Sigmoid colon (tissue), 4 donors: Measurements from ENCODE around the gene MARK4.

Source experiments
- EP300 ChIP-seq, 4 donors: sonication (generic); formaldehyde crosslinking; IDR thresholded peaks; one replicate each; pipeline ENCODE4 v1.6.1; 2017; ENCODE audit warnings: antibody characterized with exemption in 4 of 4
- POLR2A ChIP-seq, 2 donors: fragments of 450-650 bp; IDR thresholded peaks; one replicate each; pipeline ENCODE4 v1.6.1; 2016; ENCODE audit warnings: antibody characterized with exemption in 2 of 2, mild to moderate bottlenecking in 2 of 2, moderate library complexity in 2 of 2
- POLR2AphosphoS5 ChIP-seq, 4 donors: sonication (generic); formaldehyde crosslinking; IDR thresholded peaks; one replicate each; pipeline ENCODE4 v1.6.1; 2017; ENCODE audit warnings: antibody characterized with exemption in 4 of 4
- TF ChIP-seq, protein P1 (sequence below), 4 experiments: fragments of 450-650 bp in 3 of 4; fragments of 200-600 bp in 1 of 4; IDR thresholded peaks; one replicate each; pipeline ENCODE4 v1.5.1; 2016 to 2019; ENCODE audit warnings: antibody characterized with exemption in 4 of 4, mild to moderate bottlenecking in 3 of 4, moderate library complexity in 2 of 4

DNA sequence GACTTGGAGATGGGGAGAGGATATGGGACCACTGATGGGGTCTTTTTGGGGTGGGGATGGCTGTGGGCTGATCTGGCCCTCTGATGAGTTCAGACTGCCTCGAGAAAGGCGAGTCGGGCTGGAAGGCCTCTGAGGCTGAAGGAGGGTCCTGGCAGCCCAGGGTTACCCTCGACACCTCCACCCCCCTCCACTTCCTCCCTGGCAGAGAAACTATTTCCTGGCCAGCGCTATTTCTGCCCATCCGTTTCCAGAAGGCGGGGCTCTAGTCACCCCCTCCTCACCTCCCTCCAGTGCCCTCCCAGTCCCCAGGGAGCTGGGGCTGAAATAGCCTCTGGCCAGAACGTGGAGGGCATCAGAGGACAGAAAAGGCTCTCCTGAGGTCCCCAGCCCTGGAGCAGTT lies 15.6 kb upstream of the MARK4 start:
- TF ChIP-seq, protein P1, sequence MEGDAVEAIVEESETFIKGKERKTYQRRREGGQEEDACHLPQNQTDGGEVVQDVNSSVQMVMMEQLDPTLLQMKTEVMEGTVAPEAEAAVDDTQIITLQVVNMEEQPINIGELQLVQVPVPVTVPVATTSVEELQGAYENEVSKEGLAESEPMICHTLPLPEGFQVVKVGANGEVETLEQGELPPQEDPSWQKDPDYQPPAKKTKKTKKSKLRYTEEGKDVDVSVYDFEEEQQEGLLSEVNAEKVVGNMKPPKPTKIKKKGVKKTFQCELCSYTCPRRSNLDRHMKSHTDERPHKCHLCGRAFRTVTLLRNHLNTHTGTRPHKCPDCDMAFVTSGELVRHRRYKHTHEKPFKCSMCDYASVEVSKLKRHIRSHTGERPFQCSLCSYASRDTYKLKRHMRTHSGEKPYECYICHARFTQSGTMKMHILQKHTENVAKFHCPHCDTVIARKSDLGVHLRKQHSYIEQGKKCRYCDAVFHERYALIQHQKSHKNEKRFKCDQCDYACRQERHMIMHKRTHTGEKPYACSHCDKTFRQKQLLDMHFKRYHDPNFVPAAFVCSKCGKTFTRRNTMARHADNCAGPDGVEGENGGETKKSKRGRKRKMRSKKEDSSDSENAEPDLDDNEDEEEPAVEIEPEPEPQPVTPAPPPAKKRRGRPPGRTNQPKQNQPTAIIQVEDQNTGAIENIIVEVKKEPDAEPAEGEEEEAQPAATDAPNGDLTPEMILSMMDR (IDR thresholded peaks at IDR 0.05), result no peak
- TF ChIP-seq EP300 (IDR thresholded peaks at IDR 0.05), result no peak
- no peak for TF ChIP-seq POLR2A (IDR thresholded peaks at IDR 0.05)
- TF ChIP-seq POLR2AphosphoS5 (IDR thresholded peaks at IDR 0.05), result no peak
